ENCODE measurements around the gene HOXA10.

The HOXA10 gene

DNA sequence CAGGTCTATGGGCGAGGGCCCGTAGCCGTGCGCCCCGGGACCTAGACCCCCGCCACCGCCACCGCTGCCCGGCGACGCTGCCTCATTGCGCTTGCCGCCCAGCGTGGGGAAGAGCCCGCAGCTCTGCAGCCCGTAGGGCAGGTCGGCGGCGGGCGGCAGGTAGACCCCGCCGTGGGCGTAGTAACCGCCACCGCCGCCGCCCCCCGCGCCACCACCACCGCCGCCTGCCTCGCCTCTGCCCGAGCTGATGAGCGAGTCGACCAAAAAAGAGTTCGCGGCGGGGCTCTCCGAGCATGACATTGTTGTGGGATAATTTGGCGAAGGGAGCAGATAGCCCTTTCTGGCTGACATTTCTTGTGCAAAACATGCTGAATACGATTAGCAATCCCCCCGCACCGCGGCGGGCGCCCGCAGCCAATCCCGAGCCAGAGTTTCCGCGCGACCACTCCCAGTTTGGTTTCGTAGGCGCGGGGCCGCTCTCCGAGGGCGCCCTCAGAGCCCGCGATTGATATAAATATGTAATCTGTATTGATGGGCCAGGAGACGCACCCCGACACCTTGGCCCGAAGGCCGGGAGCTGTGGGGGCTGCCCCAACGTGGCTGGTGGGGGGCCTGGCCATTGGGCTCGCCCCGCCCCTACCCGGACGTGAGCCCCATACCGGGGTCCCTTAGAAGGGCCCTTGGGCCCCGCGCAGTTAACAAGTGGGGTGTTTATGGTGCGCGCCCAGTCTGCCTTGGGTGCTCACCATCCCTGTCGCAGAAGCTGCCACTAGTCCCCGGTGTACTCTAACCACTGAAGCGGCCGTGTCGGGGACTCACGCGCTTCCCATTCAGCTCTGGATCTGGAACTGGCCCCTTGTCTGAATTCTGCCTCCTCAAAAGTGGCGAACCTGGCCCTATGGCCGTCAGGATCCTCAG lies at the start of gene HOXA10:
Gene HOXA10, minus strand, starts transcription at position 365 of the 918 bp plus-strand sequence. Its CDS starts 14 bp downstream, at position 351.
- no peak for DNase-seq (ENCODE audit: low read depth in 2 of 2)

- DNase-seq (ENCODE audit: low read depth in 2 of 2): no peak
Measured at GRCh38 chr7:27221201-27221797, 47.2 kb upstream of the HOXA10 start.

GRCh38 chr7:27220440-27220955 lies 46.4 kb upstream of the HOXA10 start:
- no peak for DNase-seq (ENCODE audit: low read depth in 2 of 2)

DNA sequence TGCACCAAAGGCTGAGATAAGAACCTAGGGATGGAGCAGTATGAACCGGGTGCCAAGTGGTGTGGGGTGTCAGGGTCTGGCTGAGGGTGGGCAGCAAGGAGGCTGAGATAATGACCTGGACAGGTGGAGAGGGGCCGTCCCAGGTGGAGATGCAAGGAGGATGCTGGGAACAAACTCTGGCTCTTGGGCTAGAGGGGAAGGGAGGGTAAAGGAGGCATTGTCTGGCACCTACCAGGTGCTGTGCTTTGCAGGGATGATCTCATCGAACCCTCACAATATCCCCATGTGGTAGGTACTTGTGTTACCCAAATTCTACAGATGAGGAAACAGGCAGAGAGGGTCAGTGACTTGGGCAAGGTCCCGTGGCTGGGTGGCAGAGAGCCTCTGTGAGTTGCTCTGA lies 45.7 kb upstream of the HOXA10 start:
- no peak for DNase-seq (ENCODE audit: low read depth in 2 of 2)

DNA sequence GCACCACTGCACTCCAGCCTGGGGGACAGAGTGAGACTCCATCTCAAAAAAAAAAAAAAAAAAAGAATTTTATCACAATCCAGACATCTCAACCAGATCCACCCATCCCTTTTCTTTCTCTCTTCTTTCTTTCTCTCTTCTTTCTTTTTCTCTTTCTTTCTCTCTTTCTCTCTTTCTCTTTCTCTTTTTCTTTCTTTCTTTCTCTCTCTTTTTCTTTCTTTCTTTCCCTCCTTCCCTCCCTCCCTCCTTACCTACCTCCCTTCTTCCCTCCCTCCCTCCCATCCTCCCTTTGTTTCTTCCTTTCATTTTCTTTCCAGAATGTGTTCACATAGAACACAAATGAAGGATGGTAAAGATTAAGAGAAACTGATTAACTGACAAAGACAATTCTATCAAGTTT lies 43.8 kb upstream of the HOXA10 start:
- no peak for DNase-seq (ENCODE audit: low read depth in 2 of 2)

- DNase-seq (ENCODE audit: low read depth in 2 of 2): no peak
Measured at GRCh38 chr7:27215356-27215755, 41.2 kb upstream of the HOXA10 start.

DNA sequence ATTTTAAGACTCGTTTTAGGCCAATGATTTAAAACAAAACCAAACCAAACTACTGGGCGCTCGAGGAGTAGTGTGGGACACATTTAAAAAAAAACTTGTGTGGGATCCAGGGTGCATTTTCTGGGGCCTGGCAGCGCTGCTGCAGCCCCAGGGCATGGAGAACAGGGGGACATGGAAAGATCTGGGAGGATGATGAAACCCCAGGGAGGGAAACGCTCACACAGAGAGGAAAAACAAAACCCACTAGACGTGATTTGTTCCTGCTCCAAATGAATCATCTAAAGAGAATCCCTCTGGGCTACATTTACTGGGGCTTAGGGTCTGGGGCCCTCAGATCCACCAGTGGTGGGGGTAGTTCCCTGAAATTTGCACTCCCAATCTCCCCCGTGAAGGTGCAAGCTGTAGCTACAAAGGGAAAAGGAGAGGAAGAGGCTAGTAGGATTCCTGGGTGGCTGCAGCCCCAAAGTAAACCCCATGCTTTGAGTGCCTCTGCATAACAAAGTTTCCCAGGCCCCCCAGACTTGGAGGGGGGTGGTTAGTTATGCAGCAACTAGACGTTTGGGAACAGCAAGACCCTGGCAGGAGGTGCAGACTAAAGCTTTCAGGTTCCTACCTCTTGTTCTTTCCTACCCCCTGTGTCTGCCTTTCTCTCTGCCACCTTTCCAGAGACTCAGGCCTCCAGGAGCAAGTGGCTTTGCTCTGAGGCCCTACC lies 40.3 kb upstream of the HOXA10 start:
- DNase-seq (ENCODE audit: low read depth in 2 of 2): no peak

DNA sequence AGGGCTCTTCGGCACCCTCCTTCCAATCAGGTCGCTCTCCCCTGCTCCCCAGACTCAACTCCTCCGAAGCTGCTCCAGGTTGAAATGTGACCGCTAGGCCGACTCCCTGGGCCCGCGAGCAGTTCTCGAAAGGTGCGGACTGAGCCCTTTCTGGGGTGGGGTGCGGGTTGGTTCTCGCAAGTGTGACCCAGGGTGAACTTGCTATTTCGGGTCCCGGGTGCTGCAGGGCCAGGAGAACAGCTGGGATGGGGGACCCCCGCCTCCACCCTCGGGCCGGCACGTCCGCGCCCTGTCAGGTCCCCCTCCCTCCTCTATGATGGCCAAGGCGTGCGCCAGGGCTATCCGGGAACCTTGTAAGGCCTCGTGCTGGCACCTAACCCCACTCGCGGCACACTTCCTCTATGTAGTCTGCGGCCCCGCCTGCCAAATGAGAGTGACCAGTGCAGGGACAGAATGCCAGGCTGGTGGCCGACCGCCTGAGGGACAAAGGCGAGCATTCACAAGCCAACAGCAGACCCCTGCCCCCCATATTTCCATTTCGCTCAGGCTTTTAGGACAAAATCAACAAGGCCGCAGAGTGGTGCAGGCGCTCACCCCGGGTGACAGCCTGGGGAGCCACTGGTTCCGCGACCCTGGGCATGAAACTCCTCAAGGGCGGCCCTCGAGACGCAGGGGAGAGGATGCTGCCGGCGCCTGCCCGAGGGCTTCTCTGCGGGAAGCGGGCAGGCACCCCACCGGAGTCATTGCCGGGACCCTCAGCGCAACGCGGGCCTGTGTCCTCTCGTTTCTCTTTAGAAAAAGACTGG lies 39.5 kb upstream of the HOXA10 start:
- no peak for DNase-seq (ENCODE audit: low read depth in 2 of 2)

DNA sequence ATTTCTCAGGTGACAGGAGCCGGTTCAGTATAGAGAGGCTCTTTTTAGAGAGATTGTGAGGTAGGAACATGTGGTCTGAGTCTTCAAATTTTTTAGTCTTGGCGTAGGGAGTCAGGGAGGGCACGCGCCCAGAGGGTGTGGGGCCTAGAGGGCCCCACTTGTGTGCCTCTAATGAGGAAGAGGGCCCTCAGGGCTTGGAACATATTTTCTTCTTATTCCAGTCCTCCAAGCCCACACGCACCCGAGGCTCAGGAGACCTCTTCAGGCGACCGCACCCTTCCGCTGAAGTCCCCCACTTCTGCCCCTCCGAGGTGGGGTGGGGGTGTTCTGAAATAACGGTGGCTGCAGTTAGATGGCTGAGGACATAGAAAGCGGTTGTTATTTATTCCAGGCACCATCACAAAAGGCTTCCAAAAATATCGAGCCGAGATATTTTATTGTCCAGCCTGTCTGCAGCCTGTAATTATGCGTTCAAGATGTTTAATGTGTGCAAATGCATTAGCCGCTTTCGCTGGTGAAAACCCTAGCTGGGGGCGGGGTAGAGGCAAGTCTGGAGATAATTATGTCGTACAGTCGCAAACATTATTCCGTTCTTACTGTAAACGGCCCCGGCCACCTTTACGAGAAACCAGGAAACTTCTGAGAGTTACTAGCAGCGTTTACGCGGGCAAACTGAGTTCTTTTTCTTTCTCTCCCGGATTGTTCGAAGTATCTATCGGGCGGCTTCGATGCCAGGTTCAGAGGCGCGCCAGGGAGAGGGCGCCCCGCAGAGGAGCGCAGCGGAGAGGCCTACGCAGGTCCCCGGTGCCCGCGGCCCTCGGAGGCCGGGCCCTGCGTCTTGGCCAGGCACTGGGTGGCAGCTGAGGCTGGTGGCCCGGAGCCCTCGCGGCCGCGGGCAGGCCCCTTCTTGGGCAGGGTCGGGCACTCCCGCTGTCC lies 38.6 kb upstream of the HOXA10 start:
- no peak for DNase-seq (ENCODE audit: low read depth in 2 of 2)

DNA sequence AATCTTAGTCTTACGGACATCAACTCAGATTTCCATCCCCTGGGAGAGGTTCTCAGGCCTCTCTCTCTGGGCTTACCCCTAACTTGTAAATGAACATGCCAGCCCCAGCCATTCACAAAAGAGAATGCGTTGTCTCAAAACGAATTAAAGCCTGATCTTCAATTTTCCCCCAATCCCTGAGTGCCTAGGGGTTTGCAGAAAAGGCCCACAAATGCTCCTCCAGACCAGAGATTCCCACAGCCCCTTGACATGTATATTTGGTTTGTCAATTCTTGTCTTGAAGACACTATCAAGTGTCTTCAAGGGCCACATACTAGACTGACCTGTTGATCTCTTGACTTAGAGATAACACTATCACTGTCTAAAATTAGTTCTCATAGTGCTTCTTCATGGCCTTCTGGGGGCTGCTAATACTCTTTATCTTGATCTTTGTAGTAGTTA lies 37.7 kb upstream of the HOXA10 start:
- DNase-seq (ENCODE audit: low read depth in 2 of 2): no peak

- no peak for DNase-seq (ENCODE audit: low read depth in 2 of 2)
Measured at GRCh38 chr7:27211084-27211446, 36.9 kb upstream of the HOXA10 start.

DNA sequence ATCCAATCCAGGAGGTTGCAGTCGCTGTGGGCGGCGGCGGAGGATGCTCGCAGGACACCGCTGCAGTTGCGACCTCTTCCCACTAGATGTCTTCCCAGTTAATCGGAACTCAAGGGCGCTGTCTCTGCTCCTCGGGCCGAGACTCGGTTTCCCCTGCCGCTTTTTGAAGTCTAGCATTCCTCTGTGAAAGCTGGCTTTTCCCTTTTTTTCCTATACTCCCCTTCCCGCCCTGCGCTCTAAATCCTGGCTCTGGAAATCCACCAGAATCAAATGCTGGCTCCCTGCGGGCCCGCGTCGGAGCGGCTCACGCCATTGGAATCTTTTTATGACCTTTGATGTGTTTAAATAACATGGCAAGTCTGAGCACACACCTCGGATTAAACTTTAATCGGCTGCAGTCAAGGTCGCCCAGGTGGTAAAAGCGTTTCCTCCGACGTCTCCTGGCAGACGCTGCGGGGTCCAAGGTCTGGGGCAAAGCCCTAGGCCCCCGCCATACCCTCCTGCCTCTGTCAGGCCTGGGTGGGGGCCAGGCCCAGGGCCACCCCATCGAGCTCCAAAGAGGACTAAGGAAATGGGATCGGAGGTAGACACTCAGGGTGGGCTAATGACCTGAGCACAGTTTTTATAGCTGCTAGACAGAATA lies 36.4 kb upstream of the HOXA10 start:
- DNase-seq (ENCODE audit: low read depth in 2 of 2): peak in 1 of 2 donors; percentile 45

DNA sequence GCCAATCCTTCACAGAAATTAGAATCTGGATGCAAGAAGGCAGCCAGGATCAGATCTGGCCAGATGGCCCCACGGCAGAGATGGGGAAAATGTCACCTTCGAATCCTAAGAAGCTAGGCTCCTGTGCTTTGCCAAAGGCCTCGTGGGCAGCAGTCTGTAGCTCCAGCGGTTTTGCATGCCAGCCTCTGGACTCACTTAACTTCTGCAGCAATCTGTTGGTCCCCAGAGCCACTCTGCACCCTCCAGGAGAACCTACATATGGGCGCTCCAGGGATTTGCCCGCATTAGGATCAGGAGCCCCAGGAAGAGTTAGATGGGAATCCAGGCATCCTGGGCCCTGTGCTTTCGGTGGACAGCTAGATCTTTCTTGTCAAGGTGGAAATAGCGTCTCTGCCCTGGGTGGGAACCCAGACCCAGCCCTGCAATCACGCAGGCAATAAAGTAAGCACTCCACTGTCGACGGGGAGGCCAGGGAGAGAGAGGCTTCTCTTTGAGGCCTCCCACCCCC lies 35.9 kb upstream of the HOXA10 start:
- DNase-seq (ENCODE audit: low read depth in 2 of 2): no peak

GRCh38 chr7:27208998-27209397 lies 34.9 kb upstream of the HOXA10 start:
- no peak for DNase-seq (ENCODE audit: low read depth in 2 of 2)

DNA sequence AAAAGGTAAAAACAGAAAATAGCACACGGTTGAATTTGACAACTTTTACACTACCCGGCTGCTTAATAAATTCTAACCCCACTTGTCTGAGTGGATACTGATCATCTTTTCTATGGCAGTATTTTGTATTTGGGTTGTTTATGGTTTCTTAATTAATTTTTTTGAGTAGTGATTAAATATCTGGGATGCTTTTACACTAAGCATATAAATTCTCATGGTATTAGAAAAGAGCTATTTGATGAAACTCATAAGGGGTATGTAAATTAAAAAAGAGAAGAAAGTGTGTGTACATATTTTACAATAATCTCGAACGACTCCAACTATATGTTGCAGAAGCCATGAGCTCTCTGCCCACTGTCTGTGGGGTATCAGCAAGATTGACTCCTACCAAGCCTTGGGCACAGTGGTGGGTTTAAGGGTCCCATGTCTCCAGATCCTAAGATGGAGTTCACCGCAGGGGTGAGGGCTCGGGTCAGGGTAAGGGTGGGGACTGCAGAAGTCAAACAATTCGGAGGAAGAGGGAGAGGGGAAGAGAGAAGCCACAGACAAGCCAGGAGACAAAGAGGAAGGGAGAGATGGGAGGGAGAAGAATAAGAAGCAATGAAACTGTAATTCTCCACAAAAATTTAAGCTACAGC lies 33.3 kb upstream of the HOXA10 start:
- no peak for DNase-seq (ENCODE audit: low read depth in 2 of 2)

- DNase-seq (ENCODE audit: low read depth in 2 of 2): no peak
Measured at GRCh38 chr7:27205325-27206280, 31.5 kb upstream of the HOXA10 start.

GRCh38 chr7:27204851-27205322 lies 30.8 kb upstream of the HOXA10 start:
- DNase-seq (ENCODE audit: low read depth in 2 of 2): no peak
